ENCODE measurements around the gene ADAMTS2.
"Not testable (repeated sequence)": the region's sequence is repeated elsewhere in the genome, so short reads cannot be mapped to it uniquely, and the experiment has no call there.

The ADAMTS2 gene

GRCh38 chr5:179111267-179112207, 233.7 kb downstream of the ADAMTS2 start:
- H3K4me3 ChIP-seq (ENCODE audit: low read depth, low read length): no peak overlapping the region
- no peak for TF ChIP-seq CTCF (IDR thresholded peaks at IDR 0.05; ENCODE audit: low read depth, low read length)

- no peak overlapping the region for H3K4me3 ChIP-seq (ENCODE audit: low read depth, low read length)
- TF ChIP-seq CTCF (IDR thresholded peaks at IDR 0.05; ENCODE audit: low read depth, low read length): no peak
These were observed 234.7 kb downstream of the ADAMTS2 start for GRCh38 chr5:179110528-179110927.

- H3K4me3 ChIP-seq (ENCODE audit: low read depth, low read length): not testable (repeated sequence)
These were observed 244.0 kb downstream of the ADAMTS2 start for GRCh38 chr5:179101282-179101681.

GRCh38 chr5:179089502-179089901, 255.8 kb downstream of the ADAMTS2 start:
- TF ChIP-seq CTCF (IDR thresholded peaks at IDR 0.05; ENCODE audit: low read depth, low read length): no peak
- no peak overlapping the region for H3K4me3 ChIP-seq (ENCODE audit: low read depth, low read length)

GRCh38 chr5:179080724-179081123, 264.5 kb downstream of the ADAMTS2 start:
- no peak for TF ChIP-seq CTCF (IDR thresholded peaks at IDR 0.05; ENCODE audit: low read depth, low read length)
- H3K4me3 ChIP-seq (ENCODE audit: low read depth, low read length): no peak overlapping the region

- no peak overlapping the region for H3K4me3 ChIP-seq (ENCODE audit: low read depth, low read length)
- TF ChIP-seq CTCF (IDR thresholded peaks at IDR 0.05; ENCODE audit: low read depth, low read length): no peak
These were observed 265.9 kb downstream of the ADAMTS2 start for GRCh38 chr5:179079165-179079987.

GRCh38 chr5:179065703-179066102, 279.6 kb downstream of the ADAMTS2 start:
- TF ChIP-seq CTCF (IDR thresholded peaks at IDR 0.05; ENCODE audit: low read depth, low read length): no peak
- H3K4me3 ChIP-seq (ENCODE audit: low read depth, low read length): no peak overlapping the region

Data from WI38 (cell line).